Stimulated activated CD4-positive, alpha-beta T cell treated with anti-CD3 and anti-CD28 coated beads, Interleukin-2, amount 100 ng/mL, for 4 hours (primary cell): ENCODE results near the gene EFS.
A peak's percentile ranks its signal among the peaks of the same experiment; 100 is the strongest.

Experiments
- DNase-seq: peaks from one replicate; pipeline ENCODE4 v3.0.0-alpha.2; 2020; ENCODE audit warnings: low read depth

EFS gene

GRCh38 chr14:23379366-23380196, 14.6 kb upstream of the EFS start:
- peak; percentile 56 for DNase-seq

GRCh38 chr14:23378612-23379220, 13.7 kb upstream of the EFS start:
- DNase-seq = no peak

- DNase-seq = no peak
These were observed 12.9 kb upstream of the EFS start for GRCh38 chr14:23377573-23378563.

- no peak for DNase-seq
These were observed 12.2 kb upstream of the EFS start for GRCh38 chr14:23377198-23377550.

GRCh38 chr14:23376482-23377197, 11.7 kb upstream of the EFS start, which contains the start of gene CMTM5:
CMTM5 (plus strand) TSS chr14:23377046; CDS start chr14:23377252, 206 bp downstream.
- DNase-seq = no peak

GRCh38 chr14:23375527-23376251, 10.7 kb upstream of the EFS start:
- no peak for DNase-seq

GRCh38 chr14:23373041-23373440, 8.1 kb upstream of the EFS start:
- DNase-seq = no peak

GRCh38 chr14:23372509-23372908, 7.5 kb upstream of the EFS start, which contains the start of gene IL25:
IL25 (plus strand) TSS chr14:23372809.
- DNase-seq = no peak

GRCh38 chr14:23371865-23372264, 6.9 kb upstream of the EFS start:
- DNase-seq = no peak

GRCh38 chr14:23370221-23370620, 5.2 kb upstream of the EFS start:
- no peak for DNase-seq

- no peak for DNase-seq
These were observed 1.5 kb upstream of the EFS start for GRCh38 chr14:23366426-23366921.

GRCh38 chr14:23365732-23366425, 907 bp upstream of the EFS start:
- DNase-seq = no peak

- no peak for DNase-seq
These were observed 572 bp downstream of the EFS start for GRCh38 chr14:23364164-23365035.

GRCh38 chr14:23362200-23362599, 2.8 kb downstream of the EFS start:
- no peak for DNase-seq

- DNase-seq = no peak
These were observed 3.2 kb downstream of the EFS start for GRCh38 chr14:23361763-23362162.

- no peak for DNase-seq
These were observed 3.7 kb downstream of the EFS start for GRCh38 chr14:23361320-23361719.

GRCh38 chr14:23360496-23360895, 4.5 kb downstream of the EFS start:
- no peak for DNase-seq

- no peak for DNase-seq
These were observed 5.1 kb downstream of the EFS start for GRCh38 chr14:23359722-23360447.
